NCI-H2227 (cell line): ENCODE measurements around the gene CFLAR.
"Not testable (repeated sequence)": the region's sequence is repeated elsewhere in the genome, so short reads cannot be mapped to it uniquely, and the experiment has no call there.

ENCODE experiments used
- DNase-seq: peaks from one replicate; lab custom pipeline; 2025; ENCODE audit not compliant: unreplicated experiment; lab: John Stamatoyannopoulos, UW

The CFLAR gene

GRCh38 chr2:201174687-201175086 is 58.7 kb downstream of the CFLAR start:
- DNase-seq, result no peak

GRCh38 chr2:201176081-201176481 is 60.1 kb downstream of the CFLAR start:
- DNase-seq, result no peak

DNA sequence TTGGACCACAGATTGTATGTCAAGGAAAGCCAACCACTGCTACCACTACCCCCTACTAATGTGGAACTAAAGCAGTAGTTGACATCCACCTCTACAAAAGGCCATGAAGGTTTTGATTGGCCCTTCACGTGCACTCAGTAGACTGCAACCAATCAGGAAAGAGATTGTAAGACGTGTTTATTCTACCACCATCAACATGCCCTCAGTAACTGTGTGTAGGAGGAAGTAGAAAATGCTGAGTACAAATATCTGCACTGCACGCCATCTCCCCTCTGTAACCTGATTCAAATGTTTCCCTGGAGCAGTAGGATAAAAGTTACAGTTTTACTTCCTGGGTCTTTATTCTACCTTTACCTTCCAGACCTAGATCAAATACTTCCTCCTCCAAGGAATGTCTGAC is 64.0 kb downstream of the CFLAR start:
- no peak for DNase-seq

GRCh38 chr2:201182650-201183364 is 66.8 kb downstream of the CFLAR start, which contains the start of gene CASP10:
Gene CASP10, plus strand, starts transcription at chr2:201183141. Its CDS starts 2,637 bp downstream, at chr2:201185778.
- DNase-seq, result peak; percentile 30

DNA sequence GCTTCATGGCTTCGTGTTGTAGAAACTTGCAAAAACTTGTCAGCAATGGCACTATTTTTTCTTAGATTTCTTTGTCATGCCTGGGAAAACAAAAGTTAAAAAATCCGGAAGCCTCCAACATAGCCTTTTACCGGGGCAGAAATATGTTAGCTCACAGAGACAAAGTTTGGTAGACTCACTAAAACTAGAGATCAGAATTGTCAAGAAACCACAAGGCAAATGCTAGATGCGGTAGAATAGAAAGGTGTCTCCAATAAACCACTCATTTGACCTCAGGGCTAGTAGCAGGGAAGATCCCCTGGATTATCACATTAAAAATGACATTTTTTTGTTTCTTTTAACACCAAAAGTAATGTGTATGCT is 67.4 kb downstream of the CFLAR start:
- DNase-seq, result no peak

- DNase-seq, result not testable (repeated sequence)
Measured at GRCh38 chr2:201183835-201184234, 67.9 kb downstream of the CFLAR start.

GRCh38 chr2:201184248-201184647 is 68.3 kb downstream of the CFLAR start:
- not testable (repeated sequence) for DNase-seq

- no peak for DNase-seq
Measured at GRCh38 chr2:201185863-201186262, 69.9 kb downstream of the CFLAR start.

- DNase-seq, result no peak
Measured at GRCh38 chr2:201186982-201187381, 71.0 kb downstream of the CFLAR start.

DNA sequence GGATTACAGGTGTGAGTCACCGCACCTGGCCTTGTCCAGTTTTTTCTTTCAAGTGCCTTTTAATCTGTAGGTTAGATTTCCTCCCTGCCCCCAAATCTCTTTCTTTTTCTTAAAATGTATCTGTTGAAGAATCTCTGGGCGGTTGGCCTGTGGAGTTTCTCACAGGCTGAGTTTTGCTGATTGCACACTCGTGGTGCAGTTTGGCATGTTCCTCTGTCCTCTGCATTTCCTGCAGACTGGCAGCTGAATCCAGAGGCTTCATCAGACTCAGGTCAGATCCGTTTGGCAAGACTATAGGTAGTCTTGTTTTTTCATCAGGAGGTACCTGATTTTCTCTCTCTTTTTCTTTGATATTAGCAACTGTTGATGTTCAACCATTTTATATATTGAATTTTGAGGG is 72.5 kb downstream of the CFLAR start:
- DNase-seq, result no peak

DNA sequence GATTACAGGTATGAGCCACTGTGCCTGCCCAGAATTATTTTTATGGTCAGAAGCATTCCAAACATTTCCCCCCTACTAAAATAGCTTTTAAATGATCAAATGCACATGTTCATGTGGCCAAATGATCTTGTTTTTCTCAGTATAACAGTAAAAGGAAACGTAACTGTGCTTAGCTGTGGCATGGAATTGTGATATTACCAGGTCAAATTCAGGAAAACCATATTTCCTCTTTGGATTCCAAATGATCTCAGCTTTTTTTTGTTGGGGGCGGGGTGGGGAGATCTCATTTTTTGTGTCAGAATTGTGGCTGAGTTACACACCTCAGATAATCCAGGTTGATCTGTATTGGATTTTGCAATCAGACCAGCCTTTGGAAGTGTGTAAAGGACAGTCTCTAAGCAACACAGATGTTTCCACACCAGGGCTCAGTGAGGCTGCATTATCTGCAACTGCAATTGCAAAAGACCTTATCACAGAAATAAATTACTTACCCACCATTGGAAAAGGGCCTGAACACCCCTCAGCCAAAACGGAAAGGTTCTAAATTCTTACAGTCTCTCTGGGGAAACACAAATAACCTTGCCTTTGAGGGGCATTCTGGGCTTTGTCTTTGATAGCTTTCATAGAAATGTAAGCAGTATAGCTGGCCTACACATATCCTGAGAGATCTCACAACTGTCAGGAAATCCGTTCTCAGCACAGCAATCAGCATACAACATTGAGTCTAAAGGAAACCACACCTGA is 75.3 kb downstream of the CFLAR start:
- no peak for DNase-seq

GRCh38 chr2:201194097-201194496 is 78.1 kb downstream of the CFLAR start:
- no peak for DNase-seq

- no peak for DNase-seq
Measured at GRCh38 chr2:201195331-201195730, 79.4 kb downstream of the CFLAR start.

DNA sequence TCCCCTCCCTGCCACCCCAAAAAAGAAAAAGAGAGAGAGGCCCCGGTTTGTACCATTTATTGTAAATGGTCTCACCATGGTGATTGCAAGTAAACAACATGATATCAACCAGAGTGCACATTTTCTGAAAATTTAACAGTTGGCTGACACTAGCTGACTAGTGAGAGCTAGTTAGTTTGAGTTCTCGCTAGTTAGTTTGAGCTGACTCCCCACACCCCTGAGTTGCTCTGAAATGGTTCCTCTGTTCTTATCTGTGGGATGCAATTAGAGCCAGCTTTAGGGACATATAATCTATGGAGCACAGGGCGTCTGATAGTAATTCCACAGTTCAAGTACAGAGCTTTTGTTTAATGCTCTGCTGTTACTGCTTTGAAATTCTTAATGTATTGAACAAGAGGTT is 80.0 kb downstream of the CFLAR start:
- DNase-seq, result no peak

- DNase-seq, result no peak
Measured at GRCh38 chr2:201196803-201197202, 80.8 kb downstream of the CFLAR start.

- no peak for DNase-seq
Measured at GRCh38 chr2:201197781-201198180, 81.8 kb downstream of the CFLAR start.

GRCh38 chr2:201199847-201200246 is 83.9 kb downstream of the CFLAR start:
- no peak for DNase-seq

DNA sequence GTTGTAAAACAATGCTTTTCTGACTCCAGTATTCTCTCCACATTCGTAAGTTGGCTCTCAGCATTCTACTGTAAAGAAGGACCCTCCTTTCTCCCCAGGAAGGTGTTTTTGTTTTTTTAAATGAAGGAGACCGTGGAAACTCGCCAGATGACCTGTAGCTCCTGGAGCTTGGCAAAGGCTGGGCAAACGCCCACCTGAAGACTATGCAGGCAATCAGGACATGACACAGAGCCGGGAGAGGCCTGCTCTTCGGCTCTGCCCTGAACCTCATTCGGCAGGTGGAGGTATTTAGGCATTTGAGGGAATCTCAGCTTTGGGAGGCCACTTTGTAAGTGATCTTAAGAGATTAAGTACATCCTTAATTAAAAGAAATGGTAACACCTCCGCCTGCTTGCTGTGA is 84.4 kb downstream of the CFLAR start:
- no peak for DNase-seq

DNA sequence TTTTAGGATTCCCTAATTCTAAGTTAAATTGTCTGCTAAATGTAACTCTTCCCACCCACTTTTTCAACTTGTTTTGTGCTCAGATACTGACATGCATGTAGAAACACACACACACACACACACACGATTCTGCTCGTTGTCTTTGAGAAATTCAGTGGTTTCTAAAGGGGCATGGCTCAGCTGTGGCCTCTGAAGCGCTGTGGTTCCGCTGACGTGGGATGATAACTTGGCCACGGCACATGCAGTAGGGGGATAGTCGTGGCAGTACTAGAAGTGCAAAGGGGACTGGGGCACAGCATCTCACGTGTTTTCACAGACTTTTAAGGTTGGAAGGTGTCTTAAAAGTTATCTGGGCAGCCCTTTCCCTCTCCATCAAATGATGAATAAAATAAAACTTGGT is 85.4 kb downstream of the CFLAR start:
- DNase-seq, result no peak

GRCh38 chr2:201203916-201204654 is 88.1 kb downstream of the CFLAR start:
- no peak for DNase-seq

DNA sequence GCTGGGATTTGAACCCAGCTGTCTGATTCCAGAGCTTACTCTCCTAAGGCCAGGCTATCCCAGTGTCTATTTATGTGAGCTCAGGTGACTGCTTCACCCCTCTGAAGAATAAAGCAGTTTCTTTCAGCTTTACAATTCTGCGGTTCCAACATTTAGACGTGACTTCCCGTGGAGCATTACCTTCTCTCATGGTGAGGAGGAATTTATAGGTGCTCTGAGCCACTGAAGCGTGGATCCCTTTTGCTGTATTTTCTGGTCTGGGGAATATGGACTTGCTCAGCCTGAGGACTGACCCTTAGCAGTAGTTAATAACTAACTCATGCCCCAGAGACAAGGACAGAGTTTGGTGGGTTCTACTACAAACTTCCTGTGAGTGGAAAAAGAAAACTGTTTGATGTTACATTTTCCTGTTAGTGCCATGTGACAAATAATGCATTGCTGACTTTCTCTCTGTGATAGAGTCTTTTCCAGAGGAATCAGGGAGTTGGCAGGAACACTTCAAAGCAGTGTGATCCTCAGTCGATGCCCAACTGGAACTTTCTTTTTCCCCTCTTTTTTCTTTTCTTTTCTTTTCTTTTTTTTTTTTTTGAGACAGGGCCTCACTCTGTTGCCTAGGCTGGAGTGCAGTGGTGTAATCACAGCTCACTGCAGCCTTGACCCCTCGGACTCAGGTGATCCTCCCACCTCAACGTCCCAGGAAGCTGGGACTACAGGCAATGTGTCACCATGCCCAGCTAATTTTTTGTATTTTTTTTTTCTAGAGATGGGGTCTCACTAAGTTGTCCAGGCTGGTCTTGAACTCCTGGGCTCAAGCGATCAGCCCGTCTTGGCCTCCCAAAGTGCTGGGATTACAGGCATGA is 88.9 kb downstream of the CFLAR start:
- no peak for DNase-seq
